ENCODE data around the gene TESK1. TPM values are rescaled to one million over a fixed set of nuclear protein-coding genes. Genes with fewer than 3 reads are reported as not detected.

The TESK1 gene
- total RNA-seq, 2 donors from 2014 or later: 34.3 to 41.1 TPM

- intact Hi-C loops (cut with DNase I): no loop called here
- no peaks in the 10 kb centered on the region for H3K27me3 ChIP-seq
- H3K4me3 ChIP-seq: peak overlapping the region; percentile 17
- no peak overlapping the region for H3K27ac ChIP-seq
- H3K9me3 ChIP-seq: no peaks in the 10 kb centered on the region
- no peak for TF ChIP-seq CTCF (IDR thresholded peaks at IDR 0.05)
- H3K4me1 ChIP-seq: no peaks in the 10 kb centered on the region
- no peaks in the 10 kb centered on the region for H3K36me3 ChIP-seq
- DNase-seq: no peak
- no peak overlapping the region for H3K9ac ChIP-seq (ENCODE audit: low read depth in 2 of 2, low read length in 2 of 2)
These were observed 11.1 kb downstream of the TESK1 start for GRCh38 chr9:35615981-35616680.

GRCh38 chr9:35616681-35617459 lies 11.8 kb downstream of the TESK1 start:
- TF ChIP-seq CTCF (IDR thresholded peaks at IDR 0.05): no peak
- peak; percentile 70 for DNase-seq
- no peaks in the 10 kb centered on the region for H3K4me1 ChIP-seq
- intact Hi-C loops (cut with DNase I): no loop called here
- H3K9me3 ChIP-seq: no peaks in the 10 kb centered on the region
- H3K36me3 ChIP-seq: no peaks in the 10 kb centered on the region
- H3K9ac ChIP-seq (ENCODE audit: low read depth in 2 of 2, low read length in 2 of 2): peak overlapping the region; percentile 16 to 72
- no peaks in the 10 kb centered on the region for H3K27me3 ChIP-seq
- H3K4me3 ChIP-seq: peak overlapping the region; percentile 17
- H3K27ac ChIP-seq: no peak overlapping the region

GRCh38 chr9:35617548-35617947 lies 12.5 kb downstream of the TESK1 start:
- no peak for TF ChIP-seq CTCF (IDR thresholded peaks at IDR 0.05)
- H3K4me3 ChIP-seq: peak overlapping the region; percentile 17
- H3K27me3 ChIP-seq: no peaks in the 10 kb centered on the region
- intact Hi-C loops (cut with DNase I): no loop called here
- H3K9me3 ChIP-seq: no peaks in the 10 kb centered on the region
- H3K4me1 ChIP-seq: no peaks in the 10 kb centered on the region
- H3K9ac ChIP-seq (ENCODE audit: low read depth in 2 of 2, low read length in 2 of 2): peak overlapping the region; percentile 16 to 72
- no peak overlapping the region for H3K27ac ChIP-seq
- no peak for DNase-seq
- no peaks in the 10 kb centered on the region for H3K36me3 ChIP-seq

GRCh38 chr9:35618325-35618727 lies 13.3 kb downstream of the TESK1 start, which contains the start of gene CD72:
TSS of gene CD72 (minus strand) at chr9:35618413. CDS start at chr9:35618303, 110 bp downstream.
- DNase-seq: no peak
- Histone ChIP-seq H3K36me3 (no peaks in the 10 kb centered on the region), H3K27me3 (no peaks in the 10 kb centered on the region), H3K4me3 (peak within 1 kb of the TSS; percentile 17), H3K27ac (no peak within 1 kb of the TSS), H3K9ac (ENCODE audit: low read depth in 2 of 2, low read length in 2 of 2) (peak within 1 kb of the TSS; percentile 16 to 72), H3K4me1 (no peaks in the 10 kb centered on the region), H3K9me3 (no peaks in the 10 kb centered on the region)
- intact Hi-C loops (cut with DNase I): no loop called here
- no peak for TF ChIP-seq CTCF (IDR thresholded peaks at IDR 0.05)

GRCh38 chr9:35618854-35619799 lies 14.1 kb downstream of the TESK1 start:
- Histone ChIP-seq H3K27ac (no peak overlapping the region), H3K4me3 (no peak overlapping the region), H3K9me3 (no peaks in the 10 kb centered on the region), H3K36me3 (no peaks in the 10 kb centered on the region), H3K9ac (ENCODE audit: low read depth in 2 of 2, low read length in 2 of 2) (no peak overlapping the region), H3K4me1 (no peaks in the 10 kb centered on the region), H3K27me3 (no peaks in the 10 kb centered on the region)
- intact Hi-C loops (cut with DNase I): no loop called here
- DNase-seq: no peak
- TF ChIP-seq CTCF (IDR thresholded peaks at IDR 0.05): no peak

Data from colonic mucosa (tissue), 4 donors.